SK-N-SH (cell line): Measurements from ENCODE around the gene CREB3L4.

ENCODE experiments used
- CTCF ChIP-seq: fragments of 200-600 bp; sonication (generic); IDR thresholded peaks from 2 replicates; pipeline ENCODE4 v1.6.1; 2017; ENCODE audit warnings: antibody characterized with exemption, mild to moderate bottlenecking, moderate library complexity
- FOSL2 ChIP-seq: IDR thresholded peaks from 2 replicates; pipeline ENCODE4 v1.4.0; 2012; ENCODE audit warnings: low read depth, mild to moderate bottlenecking, moderate library complexity, borderline replicate concordance
- IRF3 ChIP-seq: fragments of 150-350 bp; IDR thresholded peaks from 2 replicates; pipeline ENCODE4 v1.6.1; 2016; ENCODE audit warnings: mild to moderate bottlenecking, low read depth, low read length
- POLR2AphosphoS5 ChIP-seq: IDR thresholded peaks from 2 replicates; pipeline ENCODE4 v1.6.1; 2012; ENCODE audit warnings: low read depth, low read length
- REST ChIP-seq: IDR thresholded peaks from 2 replicates; pipeline ENCODE4 v1.6.1; 2012; ENCODE audit warnings: mild to moderate bottlenecking, low read depth, low read length, moderate library complexity
- USF1 ChIP-seq: IDR thresholded peaks from 2 replicates; pipeline ENCODE4 v1.4.0; 2012; ENCODE audit warnings: low read depth, borderline replicate concordance

- TF ChIP-seq CTCF (no peak), FOSL2 (no peak), REST (no peak), USF1 (no peak), POLR2AphosphoS5 (no peak), IRF3 (no peak)
These were observed 12.9 kb upstream of the CREB3L4 start for GRCh38 chr1:153954826-153955225.
